Ectodermal cell (in vitro differentiated cells): ENCODE results near the gene PROK2. TPM values are rescaled to one million over a fixed set of nuclear protein-coding genes. Genes with fewer than 3 reads are reported as not detected.

ENCODE experiments used
- H3K27ac ChIP-seq: 2 replicates; pipeline ENCODE4 v1.7.0; 2013; ENCODE audit warnings: mild to moderate bottlenecking, low read depth, low read length; ENCODE audit not compliant: insufficient read depth, poor library complexity, severe bottlenecking
- H3K27me3 ChIP-seq: 2 replicates; pipeline ENCODE4 v1.7.0; 2013; ENCODE audit warnings: mild to moderate bottlenecking, low read length; ENCODE audit not compliant: insufficient read depth, control insufficient read depth, poor library complexity, severe bottlenecking
- H3K36me3 ChIP-seq: one replicate; pipeline ENCODE4 v1.7.0; 2013; ENCODE audit warnings: low read length; ENCODE audit not compliant: control insufficient read depth, insufficient read depth
- H3K4me1 ChIP-seq: one replicate; pipeline ENCODE4 v1.7.0; 2013; ENCODE audit warnings: low read length; ENCODE audit not compliant: control insufficient read depth, insufficient read depth
- H3K4me3 ChIP-seq: 2 replicates; pipeline ENCODE4 v1.7.0; 2013; ENCODE audit warnings: low read depth, low read length, control low read depth; ENCODE audit not compliant: insufficient read depth
- H3K9me3 ChIP-seq: 2 replicates; pipeline ENCODE4 v1.7.0; 2013; ENCODE audit warnings: mild to moderate bottlenecking, low read length, moderate library complexity; ENCODE audit not compliant: control insufficient read depth
- WGBS, 2 experiments: methylation state at CpG; one replicate each; pipeline ENCODE4 v1.1.7; 2013; ENCODE audit warnings: missing lambda C conversion rate in 2 of 2; 5-methylcytosine and 5-hydroxymethylcytosine counted together
- polyA plus RNA-seq, 4 experiments: library from polyadenylated mRNA; stranded (reverse); fragments of 50-300 nt; gene quantifications; one replicate each; pipeline ENCODE4 v1.2.3, GENCODE V29; 2013

PROK2 gene
- 3.4 TPM for polyA plus RNA-seq (2013, experiment 1 of 4)
- 4.7 TPM for polyA plus RNA-seq (2013, experiment 2 of 4)
- 3.0 TPM for polyA plus RNA-seq (2013, experiment 3 of 4)
- 3.6 TPM for polyA plus RNA-seq (2013, experiment 4 of 4)

GRCh38 chr3:71784914-71785531 is at the start of gene PROK2:
Gene PROK2, minus strand, starts transcription at chr3:71785148. Its CDS starts 96 bp downstream, at chr3:71785052.
- Histone ChIP-seq H3K36me3 (no peaks in the 10 kb centered on the region), H3K27ac (no peak within 1 kb of the TSS), H3K4me1 (peaks cover 13% of the 10 kb centered on the region), H3K27me3 (peaks cover 70% of the 10 kb centered on the region), H3K9me3 (no peaks in the 10 kb centered on the region), H3K4me3 (peak within 1 kb of the TSS; percentile 40)
- WGBS, 2 experiments = 0% methylated on average over 89 of the region's 89 CpGs

GRCh38 chr3:71831599-71831998 is 46.7 kb upstream of the PROK2 start:
- no peaks in the 10 kb centered on the region for H3K36me3 ChIP-seq
- H3K4me3 ChIP-seq = no peak overlapping the region
- H3K27ac ChIP-seq = no peak overlapping the region
- H3K9me3 ChIP-seq = no peaks in the 10 kb centered on the region
- H3K4me1 ChIP-seq = no peaks in the 10 kb centered on the region
- 89 to 100% methylated on average over 2 of the region's 2 CpGs for WGBS, 2 experiments
- H3K27me3 ChIP-seq = no peaks in the 10 kb centered on the region

GRCh38 chr3:71825551-71826283 is 40.8 kb upstream of the PROK2 start:
- no peaks in the 10 kb centered on the region for H3K27me3 ChIP-seq
- 92 to 94% methylated on average over 5 of the region's 5 CpGs for WGBS, 2 experiments
- H3K27ac ChIP-seq = no peak overlapping the region

GRCh38 chr3:71821116-71821515 is 36.2 kb upstream of the PROK2 start:
- no peak overlapping the region for H3K27ac ChIP-seq
- no peaks in the 10 kb centered on the region for H3K36me3 ChIP-seq
- 90 to 95% methylated on average over 2 to 3 of the region's 3 CpGs for WGBS, 2 experiments
- H3K27me3 ChIP-seq = peaks cover 19% of the 10 kb centered on the region
- peaks cover 5% of the 10 kb centered on the region for H3K4me1 ChIP-seq
- H3K9me3 ChIP-seq = no peaks in the 10 kb centered on the region
- no peak overlapping the region for H3K4me3 ChIP-seq

More at GRCh38 chr3:71825551-71826283, 40.8 kb upstream of the PROK2 start:
- Histone ChIP-seq H3K4me3 (no peak overlapping the region), H3K9me3 (no peaks in the 10 kb centered on the region), H3K4me1 (no peaks in the 10 kb centered on the region), H3K36me3 (no peaks in the 10 kb centered on the region)

GRCh38 chr3:71817262-71817661 is 32.3 kb upstream of the PROK2 start:
- peaks cover 8% of the 10 kb centered on the region for H3K4me1 ChIP-seq
- WGBS, 2 experiments = 21 to 36% methylated on average over 5 to 6 of the region's 6 CpGs
- no peak overlapping the region for H3K27ac ChIP-seq
- H3K36me3 ChIP-seq = no peaks in the 10 kb centered on the region
- H3K27me3 ChIP-seq = peaks cover 37% of the 10 kb centered on the region
- H3K9me3 ChIP-seq = no peaks in the 10 kb centered on the region
- H3K4me3 ChIP-seq = no peak overlapping the region

GRCh38 chr3:71816767-71817156 is 31.8 kb upstream of the PROK2 start:
- H3K4me1 ChIP-seq = peaks cover 8% of the 10 kb centered on the region
- H3K36me3 ChIP-seq = no peaks in the 10 kb centered on the region
- 61 to 78% methylated on average over 4 of the region's 4 CpGs for WGBS, 2 experiments
- peaks cover 40% of the 10 kb centered on the region for H3K27me3 ChIP-seq
- H3K9me3 ChIP-seq = no peaks in the 10 kb centered on the region
- H3K4me3 ChIP-seq = no peak overlapping the region
- no peak overlapping the region for H3K27ac ChIP-seq

- H3K27ac ChIP-seq = no peak overlapping the region
- no peaks in the 10 kb centered on the region for H3K9me3 ChIP-seq
- H3K4me1 ChIP-seq = peaks cover 8% of the 10 kb centered on the region
- H3K36me3 ChIP-seq = no peaks in the 10 kb centered on the region
- WGBS, 2 experiments = 89 to 90% methylated on average over 7 of the region's 7 CpGs
- H3K4me3 ChIP-seq = no peak overlapping the region
- H3K27me3 ChIP-seq = peaks cover 43% of the 10 kb centered on the region
Observed at GRCh38 chr3:71815340-71816067, 30.6 kb upstream of the PROK2 start.

GRCh38 chr3:71813704-71814103 is 28.8 kb upstream of the PROK2 start:
- H3K4me1 ChIP-seq = peaks cover 8% of the 10 kb centered on the region
- WGBS, 2 experiments = 92 to 94% methylated on average over 3 of the region's 3 CpGs
- H3K27me3 ChIP-seq = peaks cover 43% of the 10 kb centered on the region
- H3K36me3 ChIP-seq = no peaks in the 10 kb centered on the region
- H3K9me3 ChIP-seq = no peaks in the 10 kb centered on the region
- no peak overlapping the region for H3K27ac ChIP-seq
- no peak overlapping the region for H3K4me3 ChIP-seq

GRCh38 chr3:71813073-71813472 is 28.1 kb upstream of the PROK2 start:
- Histone ChIP-seq H3K4me1 (peaks cover 8% of the 10 kb centered on the region), H3K27ac (no peak overlapping the region), H3K36me3 (no peaks in the 10 kb centered on the region), H3K9me3 (no peaks in the 10 kb centered on the region), H3K27me3 (peaks cover 38% of the 10 kb centered on the region), H3K4me3 (no peak overlapping the region)
- 98 to 100% methylated on average over 2 to 3 of the region's 4 CpGs for WGBS, 2 experiments

- Histone ChIP-seq H3K4me1 (no peaks in the 10 kb centered on the region), H3K36me3 (no peaks in the 10 kb centered on the region), H3K4me3 (no peak overlapping the region), H3K27me3 (peaks cover 23% of the 10 kb centered on the region), H3K27ac (no peak overlapping the region), H3K9me3 (no peaks in the 10 kb centered on the region)
- WGBS, 2 experiments = 89% methylated on average over 3 of the region's 3 CpGs
Observed at GRCh38 chr3:71810056-71810455, 25.1 kb upstream of the PROK2 start.
